Dermis lymphatic vessel endothelial cell (primary cell): Measurements from ENCODE around the gene RBPMS2. TPM values are rescaled to one million over a fixed set of nuclear protein-coding genes. Genes with fewer than 3 reads are reported as not detected.

Experiments used
- total RNA-seq: library from RNA; depleted of rRNA; stranded (reverse); fragments of >200 nt; gene quantifications from 2 replicates; pipeline ENCODE4 v1.2.1, GENCODE V29; 2014

The RBPMS2 gene
- 0.09 and 0.11 TPM in 2 replicates for total RNA-seq

GRCh38 chr15:64775551-64776401 is at the start of gene RBPMS2:
TSS of gene RBPMS2 (minus strand) at chr15:64775589. CDS start at chr15:64775319, 270 bp downstream.

Other genes starting within 250 kb of the RBPMS2 start
- gene PIF1, start 50.1 kb upstream of the RBPMS2 start, total RNA-seq, result 4.8 and 5.2 TPM in 2 replicates
- gene PLEKHO2, start 66.3 kb upstream of the RBPMS2 start, total RNA-seq, result 91.9 and 127 TPM in 2 replicates
- gene ANKDD1A, start 136.3 kb upstream of the RBPMS2 start, total RNA-seq, result 11.9 and 15.3 TPM in 2 replicates
- gene SPG21, start 214.3 kb upstream of the RBPMS2 start, total RNA-seq, result 58.7 and 76.7 TPM in 2 replicates